GM12873 (cell line): Measurements from ENCODE around the gene PALM.

Experiments
- TF ChIP-seq, protein P1 (sequence below): IDR thresholded peaks from 2 replicates; pipeline ENCODE4 v1.5.1; 2012; ENCODE audit warnings: low read depth, mild to moderate bottlenecking, moderate library complexity, low read length, control low read depth; ENCODE audit not compliant: insufficient read depth; ENCODE audit errors: missing control alignments

PALM gene, protein sequence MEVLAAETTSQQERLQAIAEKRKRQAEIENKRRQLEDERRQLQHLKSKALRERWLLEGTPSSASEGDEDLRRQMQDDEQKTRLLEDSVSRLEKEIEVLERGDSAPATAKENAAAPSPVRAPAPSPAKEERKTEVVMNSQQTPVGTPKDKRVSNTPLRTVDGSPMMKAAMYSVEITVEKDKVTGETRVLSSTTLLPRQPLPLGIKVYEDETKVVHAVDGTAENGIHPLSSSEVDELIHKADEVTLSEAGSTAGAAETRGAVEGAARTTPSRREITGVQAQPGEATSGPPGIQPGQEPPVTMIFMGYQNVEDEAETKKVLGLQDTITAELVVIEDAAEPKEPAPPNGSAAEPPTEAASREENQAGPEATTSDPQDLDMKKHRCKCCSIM

DNA sequence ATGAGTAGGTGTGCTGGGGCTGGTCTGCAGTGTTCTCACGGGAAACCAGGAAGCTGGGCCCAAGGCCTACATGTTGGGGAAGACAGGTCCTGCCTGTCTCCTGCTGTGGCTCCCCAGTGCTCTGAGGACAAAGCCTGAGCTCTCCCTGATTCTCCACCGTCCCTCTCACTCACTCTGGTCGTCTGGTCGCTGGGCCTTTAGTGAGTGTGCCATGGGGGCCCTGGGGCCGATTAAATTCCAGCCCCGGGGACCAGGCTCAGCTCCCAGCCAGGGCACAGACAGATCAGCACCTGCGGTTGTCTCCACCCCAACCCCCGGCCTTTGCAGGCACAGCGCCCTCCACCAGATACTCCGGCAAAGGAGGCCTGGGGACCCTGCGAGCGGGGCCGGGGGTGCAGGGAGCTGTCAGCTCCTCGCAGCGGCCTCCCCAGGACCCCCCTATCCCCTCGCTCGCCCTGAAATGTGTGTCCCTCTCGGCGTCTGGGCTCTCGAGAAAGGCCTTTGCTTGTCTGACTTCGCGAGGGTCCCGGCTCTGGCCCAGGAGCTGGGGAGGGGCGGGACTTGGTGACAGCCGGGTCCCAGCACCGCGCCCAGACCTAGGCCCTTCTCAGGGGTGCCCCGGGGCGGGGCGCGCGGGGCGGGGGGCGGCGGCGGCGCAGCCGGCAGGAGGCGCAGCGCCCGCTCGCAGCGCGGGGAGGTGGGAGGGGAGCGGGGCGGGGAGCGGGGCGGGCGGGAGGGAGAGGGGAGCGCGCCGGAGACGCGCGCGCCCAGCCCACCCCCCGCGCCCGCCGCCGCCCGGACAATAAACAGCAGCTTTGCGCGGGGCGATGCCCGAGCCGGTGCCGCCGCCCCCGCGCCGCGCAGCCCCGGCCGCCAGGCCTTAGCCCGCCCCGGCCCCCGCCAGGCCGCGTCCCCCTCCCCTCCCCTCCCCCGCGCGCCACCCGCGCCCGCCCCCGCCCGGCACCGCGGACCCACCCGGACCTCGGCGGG lies at the start of gene PALM:
PALM (plus strand) TSS at position 782 of the 990 bp plus-strand sequence. CDS start 212 bp downstream, outside the sequence.
- TF ChIP-seq, protein P1, sequence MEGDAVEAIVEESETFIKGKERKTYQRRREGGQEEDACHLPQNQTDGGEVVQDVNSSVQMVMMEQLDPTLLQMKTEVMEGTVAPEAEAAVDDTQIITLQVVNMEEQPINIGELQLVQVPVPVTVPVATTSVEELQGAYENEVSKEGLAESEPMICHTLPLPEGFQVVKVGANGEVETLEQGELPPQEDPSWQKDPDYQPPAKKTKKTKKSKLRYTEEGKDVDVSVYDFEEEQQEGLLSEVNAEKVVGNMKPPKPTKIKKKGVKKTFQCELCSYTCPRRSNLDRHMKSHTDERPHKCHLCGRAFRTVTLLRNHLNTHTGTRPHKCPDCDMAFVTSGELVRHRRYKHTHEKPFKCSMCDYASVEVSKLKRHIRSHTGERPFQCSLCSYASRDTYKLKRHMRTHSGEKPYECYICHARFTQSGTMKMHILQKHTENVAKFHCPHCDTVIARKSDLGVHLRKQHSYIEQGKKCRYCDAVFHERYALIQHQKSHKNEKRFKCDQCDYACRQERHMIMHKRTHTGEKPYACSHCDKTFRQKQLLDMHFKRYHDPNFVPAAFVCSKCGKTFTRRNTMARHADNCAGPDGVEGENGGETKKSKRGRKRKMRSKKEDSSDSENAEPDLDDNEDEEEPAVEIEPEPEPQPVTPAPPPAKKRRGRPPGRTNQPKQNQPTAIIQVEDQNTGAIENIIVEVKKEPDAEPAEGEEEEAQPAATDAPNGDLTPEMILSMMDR, result no peak

DNA sequence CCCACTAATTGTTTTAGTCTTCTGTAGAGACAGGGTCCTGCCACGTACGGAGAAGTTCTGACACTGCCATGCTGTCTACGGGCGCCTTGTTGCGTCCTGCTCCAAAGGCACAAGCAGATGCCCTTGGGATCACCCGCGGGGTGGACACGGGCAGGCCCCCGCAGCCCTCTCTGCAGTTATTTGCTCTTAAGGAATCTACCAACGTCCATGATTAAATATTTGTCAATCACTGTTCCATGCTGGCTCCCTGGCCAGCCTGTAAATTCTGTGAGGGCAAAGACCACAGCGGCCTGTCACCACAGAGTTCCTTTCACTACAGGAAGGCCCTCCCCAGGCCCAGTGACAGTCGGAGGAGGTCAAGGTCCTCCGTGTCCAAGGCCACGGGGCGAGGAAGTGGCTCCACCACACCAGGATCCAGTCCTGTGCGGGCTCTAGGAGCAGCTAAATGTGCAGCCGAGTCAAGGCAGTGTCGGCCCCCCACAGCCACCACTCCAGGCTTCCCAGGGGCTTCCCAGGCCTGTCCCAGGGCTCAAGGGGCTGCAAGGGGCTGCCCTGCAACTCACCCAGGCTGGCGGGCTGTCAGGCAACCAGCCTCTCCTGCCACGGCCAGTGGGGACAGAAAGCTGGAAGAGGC lies 47.8 kb upstream of the PALM start:
- TF ChIP-seq, protein P1, result no peak

DNA sequence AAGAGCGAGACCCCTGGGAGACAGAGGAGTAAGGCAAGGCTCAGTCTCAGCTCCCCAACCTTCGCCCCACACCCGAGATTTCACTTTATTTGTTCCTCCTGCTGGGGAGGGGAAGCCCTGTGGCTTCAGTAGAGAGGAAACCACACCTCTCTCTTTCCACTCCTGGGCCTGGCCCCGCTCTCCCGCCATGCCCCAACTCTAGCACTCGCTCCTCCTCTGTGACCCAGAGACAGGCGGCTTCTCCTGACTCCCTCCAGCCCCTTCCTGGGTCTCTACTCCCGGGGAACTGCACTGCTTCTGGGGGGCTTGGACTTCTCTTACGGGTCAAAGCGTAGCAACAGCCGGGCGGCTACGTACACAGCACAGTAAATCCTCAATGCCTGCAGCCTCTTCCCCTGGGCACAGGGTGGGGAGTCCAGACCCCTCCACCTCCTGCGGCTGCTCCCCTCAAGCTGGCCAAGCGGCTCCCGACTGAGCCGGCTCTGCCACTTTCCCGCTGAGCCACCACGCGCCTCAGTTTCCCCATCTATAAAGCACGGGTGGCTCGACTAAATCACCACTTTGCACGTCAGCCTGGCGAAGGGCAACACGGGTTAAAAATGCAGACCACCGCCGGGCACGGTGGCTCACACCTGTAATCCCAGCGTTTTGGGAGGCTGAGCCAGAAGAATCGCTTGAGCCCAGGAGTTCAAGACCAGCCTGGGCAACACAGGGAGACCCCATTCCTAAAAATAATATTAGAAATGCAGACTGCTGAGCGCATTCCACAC lies 47.1 kb upstream of the PALM start:
- TF ChIP-seq, protein P1, result no peak

DNA sequence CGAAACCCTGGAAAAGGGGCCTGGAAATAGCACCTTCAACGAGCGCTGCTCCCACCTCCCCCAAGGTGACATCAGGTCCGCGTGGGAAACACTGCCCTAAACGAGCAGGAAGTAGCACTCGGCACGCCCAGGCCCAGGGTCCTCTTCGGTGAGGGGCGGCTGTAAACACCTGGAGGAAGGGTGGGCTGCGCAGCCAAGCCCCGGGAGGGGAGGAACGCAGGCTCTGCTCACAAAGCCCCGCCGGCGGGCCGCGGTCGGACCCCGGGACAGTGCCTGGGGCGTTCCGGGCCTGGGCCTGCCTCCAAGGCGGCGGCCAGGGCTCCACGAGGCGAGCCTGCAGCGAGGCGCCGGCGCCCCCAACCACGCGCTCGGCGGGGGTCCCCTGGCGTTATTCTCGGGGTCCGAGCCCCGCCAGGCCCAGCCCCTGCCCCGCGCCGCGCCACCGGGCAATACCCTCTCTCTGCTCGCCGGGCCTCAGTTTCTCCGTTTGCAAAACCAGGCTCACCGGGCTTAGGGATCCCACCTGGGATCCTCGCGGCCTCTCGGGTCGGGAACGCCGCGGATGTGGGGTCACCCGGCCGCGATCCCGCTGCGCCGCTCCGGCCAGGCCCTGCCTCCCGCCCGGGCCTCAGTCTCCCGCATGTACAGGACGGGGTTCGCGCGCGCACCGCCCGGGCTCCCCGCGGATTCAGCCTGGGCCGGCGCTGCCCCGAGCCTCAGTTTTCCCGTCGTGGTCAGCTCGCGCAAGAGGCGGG lies 46.4 kb upstream of the PALM start:
- TF ChIP-seq, protein P1, result no peak

DNA sequence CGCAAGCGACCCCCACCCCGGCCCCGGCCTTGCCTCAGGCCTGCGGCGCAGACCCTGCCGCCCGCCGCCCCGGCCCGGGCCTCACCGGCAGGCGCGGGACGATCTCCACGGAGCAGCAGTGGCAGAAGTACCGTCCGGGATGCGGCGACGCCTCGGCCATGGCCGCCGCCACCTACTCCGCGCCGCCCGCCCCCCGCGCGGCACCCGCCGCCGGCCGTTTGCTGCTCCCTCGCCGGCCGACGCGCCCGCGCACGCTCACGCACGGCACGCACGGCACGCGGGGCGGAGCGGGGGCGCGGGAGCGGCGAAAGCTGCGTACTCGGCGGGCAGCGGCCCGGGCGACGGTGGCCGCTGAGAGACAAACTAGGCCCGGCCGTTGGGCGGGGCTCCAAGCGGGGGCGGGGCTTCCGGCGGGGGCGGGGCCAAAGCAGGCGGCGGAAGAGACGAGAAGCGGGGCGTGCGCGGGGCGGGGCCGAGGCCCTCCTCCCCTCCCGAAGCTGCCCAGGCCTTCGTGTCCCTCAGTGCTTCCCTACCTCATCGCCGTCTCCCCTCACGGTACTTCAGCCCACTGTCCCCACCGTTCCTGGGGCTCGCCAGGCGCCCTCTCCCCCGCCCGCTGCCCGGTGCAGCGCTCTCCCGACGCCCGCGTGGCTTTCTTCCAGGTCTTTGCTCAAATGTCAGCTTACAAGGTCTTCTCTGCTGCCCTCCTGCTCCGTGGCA lies 45.6 kb upstream of the PALM start, which contains the start of gene RNF126:
RNF126 (minus strand) TSS at position 253 of the 720 bp plus-strand sequence; CDS start at position 160, 93 bp downstream.
- TF ChIP-seq, protein P1, result no peak

DNA sequence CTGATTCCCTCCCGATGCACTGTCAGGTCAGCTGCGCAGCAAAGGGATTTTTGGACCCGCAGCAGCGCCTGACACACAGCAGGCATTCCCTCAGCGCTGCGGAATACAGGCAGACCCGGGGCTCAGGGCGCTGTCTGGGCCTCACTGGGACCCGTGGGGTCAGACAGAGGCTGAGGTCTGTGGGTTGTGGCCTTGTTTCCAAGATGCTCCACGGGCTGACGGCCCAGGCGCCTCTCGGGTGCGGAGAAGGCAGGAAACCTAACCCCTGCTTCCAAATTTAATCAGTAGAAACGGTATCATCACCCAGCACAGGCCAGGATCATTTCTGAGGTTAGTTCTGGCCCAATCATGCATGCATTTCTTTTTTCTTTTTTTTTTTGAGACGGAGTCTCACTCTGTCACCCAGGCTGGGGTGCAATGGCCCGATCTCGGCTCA lies 45.0 kb upstream of the PALM start:
- TF ChIP-seq, protein P1, result no peak
